GM18499 (cell line): ENCODE results near the gene HP.
"Not testable (repeated sequence)": the region's sequence is repeated elsewhere in the genome, so short reads cannot be mapped to it uniquely, and the experiment has no call there.

ENCODE experiments used
- ATAC-seq: cut with Tn5 transposase; IDR thresholded peaks from one replicate; pipeline ENCODE4 v1.9.1; 2021; ENCODE audit warnings: moderate number of reproducible peaks; ENCODE audit not compliant: insufficient read depth, unreplicated experiment

HP gene

GRCh38 chr16:72054254-72054847 is at the start of gene HP:
HP (plus strand) TSS chr16:72054505; CDS start chr16:72054653, 148 bp downstream.
- ATAC-seq = not testable (repeated sequence)

GRCh38 chr16:72008065-72008423 is 46.3 kb upstream of the HP start:
- not testable (repeated sequence) for ATAC-seq

GRCh38 chr16:72008424-72009216 is 45.7 kb upstream of the HP start, which contains the start of gene DHODH:
DHODH (plus strand) TSS chr16:72008744; CDS start chr16:72008765, 21 bp downstream.
- peak; percentile 93 for ATAC-seq

- no peak for ATAC-seq
These were observed 44.5 kb upstream of the HP start for GRCh38 chr16:72009779-72010178.

- ATAC-seq = no peak
These were observed 41.7 kb upstream of the HP start for GRCh38 chr16:72012607-72013006.

- no peak for ATAC-seq
These were observed 40.9 kb upstream of the HP start for GRCh38 chr16:72013389-72013788.

- ATAC-seq = no peak
These were observed 40.3 kb upstream of the HP start for GRCh38 chr16:72013888-72014581.

GRCh38 chr16:72014675-72015074 is 39.6 kb upstream of the HP start:
- no peak for ATAC-seq

GRCh38 chr16:72015124-72015523 is 39.2 kb upstream of the HP start:
- ATAC-seq = no peak

GRCh38 chr16:72018470-72018869 is 35.8 kb upstream of the HP start:
- no peak for ATAC-seq

GRCh38 chr16:72021043-72021442 is 33.3 kb upstream of the HP start:
- ATAC-seq = no peak

- no peak for ATAC-seq
These were observed 32.2 kb upstream of the HP start for GRCh38 chr16:72022127-72022526.

- no peak for ATAC-seq
These were observed 30.3 kb upstream of the HP start for GRCh38 chr16:72023962-72024361.

- no peak for ATAC-seq
These were observed 29.4 kb upstream of the HP start for GRCh38 chr16:72024862-72025382.

GRCh38 chr16:72025404-72026114 is 28.7 kb upstream of the HP start:
- ATAC-seq = no peak

- ATAC-seq = no peak
These were observed 26.5 kb upstream of the HP start for GRCh38 chr16:72027669-72028378.

- ATAC-seq = no peak
These were observed 24.6 kb upstream of the HP start for GRCh38 chr16:72029567-72030271.

GRCh38 chr16:72033437-72033836 is 20.9 kb upstream of the HP start:
- ATAC-seq = no peak

- no peak for ATAC-seq
These were observed 18.2 kb upstream of the HP start for GRCh38 chr16:72036098-72036497.
